H1 (cell line): ENCODE data around the gene IMPG2. TPM values are rescaled to one million over a fixed set of nuclear protein-coding genes. Genes with fewer than 3 reads are reported as not detected.

ENCODE experiments used
- CTCF ChIA-PET: fragments of 300-600 bp; sonication (Branson Sonifier 250); formaldehyde crosslinking; loops from one replicate; lab custom pipeline; 2021; ENCODE audit not compliant: partially characterized antibody; lab: Charles Lee
- POLR2A ChIA-PET: fragments of 300-600 bp; sonication (Branson Sonifier 250); formaldehyde crosslinking; loops from one replicate; lab custom pipeline; 2021; ENCODE audit warnings: inconsistent platforms; ENCODE audit not compliant: partially characterized antibody; lab: Charles Lee
- DNase-seq, 2 experiments: peaks; one replicate each; pipeline versions ENCODE4 v3.0.0 to v3.0.0-alpha.2; 2010 to 2022; ENCODE audit warnings: low spot score in 2 of 2, low read depth in 1 of 2, mixed read lengths in 1 of 2
- FAIRE-seq: peaks from 2 replicates; lab custom pipeline; 2011; peaks lifted over from hg19 to GRCh38; lab: Jason Lieb, UNC
- H2AFZ ChIP-seq: 2 replicates; pipeline ENCODE4 v1.8.1; 2012; ENCODE audit warnings: low read length, inconsistent platforms
- H2AK5ac ChIP-seq: 2 replicates; pipeline ENCODE4 v1.6.1; 2013; ENCODE audit warnings: low read depth, low read length
- H2BK120ac ChIP-seq: replicated peaks from 2 replicates; pipeline ENCODE3; 2013; ENCODE audit warnings: low read depth, low read length, inconsistent platforms
- H2BK12ac ChIP-seq: 2 replicates; pipeline ENCODE4 v1.6.1; 2013; ENCODE audit warnings: low read depth, low read length
- H2BK15ac ChIP-seq: 2 replicates; pipeline ENCODE4 v1.6.1; 2013; ENCODE audit warnings: low read length
- H2BK20ac ChIP-seq: 2 replicates; pipeline ENCODE4 v1.6.1; 2013; ENCODE audit warnings: low read length
- H2BK5ac ChIP-seq: 2 replicates; pipeline ENCODE4 v1.6.1; 2013; ENCODE audit warnings: low read depth, low read length
- H3K14ac ChIP-seq: 2 replicates; pipeline ENCODE4 v1.6.1; 2013; ENCODE audit warnings: inconsistent platforms; ENCODE audit not compliant: insufficient read length
- H3K18ac ChIP-seq: 2 replicates; pipeline ENCODE4 v1.6.1; 2013; ENCODE audit warnings: low read length; ENCODE audit errors: extremely low read depth
- H3K23ac ChIP-seq: 2 replicates; pipeline ENCODE4 v1.6.1; 2013; ENCODE audit warnings: inconsistent platforms; ENCODE audit not compliant: insufficient read length
- H3K23me2 ChIP-seq: 2 replicates; pipeline ENCODE4 v1.6.1; 2013; ENCODE audit warnings: low read depth, low read length
- H3K27ac ChIP-seq: 2 replicates; pipeline ENCODE4 v1.6.1; 2011; ENCODE audit warnings: low read depth, low read length, inconsistent platforms
- H3K27me3 ChIP-seq, 4 experiments: replicated peaks in 1 of 4; 1 replicate in 1 of 4; 2 replicates in 3 of 4; pipeline versions ENCODE4 v1.6.1 to v1.8.1; 2011 to 2013; ENCODE audit warnings: low read length in 3 of 4, mild to moderate bottlenecking in 3 of 4, inconsistent platforms in 2 of 4, mixed read lengths in 2 of 4, moderate library complexity in 1 of 4; ENCODE audit not compliant: control insufficient read depth in 3 of 4, insufficient read depth in 3 of 4; ENCODE audit errors: extremely low read depth in 1 of 4
- H3K36me3 ChIP-seq, 4 experiments: 2 replicates each; pipeline versions ENCODE4 v1.6.1 to v1.8.1; 2011 to 2013; ENCODE audit warnings: mild to moderate bottlenecking in 4 of 4, low read length in 3 of 4, moderate library complexity in 2 of 4, control low read depth in 1 of 4, inconsistent platforms in 1 of 4; ENCODE audit not compliant: insufficient read depth in 4 of 4, control insufficient read depth in 2 of 4
- H3K4ac ChIP-seq: replicated peaks from 2 replicates; pipeline ENCODE3; 2013; ENCODE audit warnings: low read length, low read depth, mixed read lengths, inconsistent platforms; ENCODE audit not compliant: insufficient read length
- H3K4me1 ChIP-seq, 4 experiments: replicated peaks in 1 of 4; 1 replicate in 1 of 4; 2 replicates in 3 of 4; pipeline versions ENCODE4 v1.6.1 to v1.8.1; 2011 to 2013; ENCODE audit warnings: low read length in 3 of 4, inconsistent platforms in 2 of 4, mixed read lengths in 1 of 4; ENCODE audit not compliant: insufficient read depth in 4 of 4, control insufficient read depth in 3 of 4
- H3K4me2 ChIP-seq, 2 experiments: 2 replicates each; pipeline versions ENCODE4 v1.6.1 to v1.8.1; 2011 to 2013; ENCODE audit warnings: low read depth in 2 of 2, low read length in 2 of 2, control low read depth in 1 of 2, inconsistent platforms in 1 of 2, mild to moderate bottlenecking in 1 of 2; ENCODE audit not compliant: insufficient read depth in 1 of 2
- H3K4me3 ChIP-seq, 4 experiments: fragments of 200-600, 300-600 bp in 1 of 4; sonication (generic), shearing (Covaris generic), sonication (Bioruptor Twin) in 1 of 4; 2 replicates each; pipeline versions ENCODE4 v1.5.1 to v1.8.1; 2011 to 2016; ENCODE audit warnings: low read length in 4 of 4, low read depth in 3 of 4, control low read depth in 2 of 4, inconsistent platforms in 2 of 4, mild to moderate bottlenecking in 2 of 4, mixed read lengths in 1 of 4, moderate library complexity in 1 of 4; ENCODE audit not compliant: insufficient read depth in 2 of 4; ENCODE audit errors: extremely low read depth in 1 of 4
- H3K56ac ChIP-seq: replicated peaks from 2 replicates; pipeline ENCODE3; 2013; ENCODE audit warnings: low read depth, mild to moderate bottlenecking, mixed read lengths, low read length, inconsistent platforms; ENCODE audit not compliant: insufficient read length
- H3K79me1 ChIP-seq: 2 replicates; pipeline ENCODE4 v1.6.1; 2013; ENCODE audit warnings: low read depth, low read length, control low read depth
- H3K79me2 ChIP-seq, 2 experiments: 2 replicates each; pipeline versions ENCODE4 v1.6.1 to v1.8.1; 2012 to 2013; ENCODE audit warnings: low read length in 2 of 2, mild to moderate bottlenecking in 2 of 2, inconsistent platforms in 1 of 2; ENCODE audit not compliant: insufficient read depth in 2 of 2, control insufficient read depth in 1 of 2
- H3K9ac ChIP-seq, 4 experiments: replicated peaks in 1 of 4; 1 replicate in 1 of 4; 2 replicates in 3 of 4; pipeline versions ENCODE4 v1.6.1 to v1.8.1; 2011 to 2013; ENCODE audit warnings: low read depth in 3 of 4, low read length in 3 of 4, control low read depth in 2 of 4, mild to moderate bottlenecking in 2 of 4, moderate library complexity in 2 of 4, inconsistent platforms in 1 of 4; ENCODE audit errors: extremely low read depth in 1 of 4
- H3K9me3 ChIP-seq, 2 experiments: 2 replicates each; pipeline versions ENCODE4 v1.6.1 to v1.8.1; 2012 to 2013; ENCODE audit warnings: mild to moderate bottlenecking in 2 of 2, moderate library complexity in 2 of 2, control low read depth in 1 of 2, inconsistent platforms in 1 of 2, low read depth in 1 of 2, low read length in 1 of 2, mixed read lengths in 1 of 2; ENCODE audit not compliant: insufficient read depth in 2 of 2
- H4K20me1 ChIP-seq, 2 experiments: replicated peaks in 1 of 2; 2 replicates each; pipeline versions ENCODE3 to v1.8.1; 2011 to 2013; ENCODE audit warnings: inconsistent platforms in 2 of 2, low read length in 2 of 2, mild to moderate bottlenecking in 1 of 2; ENCODE audit not compliant: insufficient read depth in 2 of 2, control insufficient read depth in 1 of 2
- H4K5ac ChIP-seq: 2 replicates; pipeline ENCODE4 v1.6.1; 2013; ENCODE audit warnings: low read length, low read depth, mixed read lengths, inconsistent platforms; ENCODE audit not compliant: insufficient read length
- H4K8ac ChIP-seq: 2 replicates; pipeline ENCODE4 v1.8.0; 2013; ENCODE audit warnings: mild to moderate bottlenecking, moderate library complexity, low read length, inconsistent platforms; ENCODE audit not compliant: insufficient read depth; ENCODE audit errors: extremely low read depth
- H4K91ac ChIP-seq: replicated peaks from 2 replicates; pipeline ENCODE3; 2013; ENCODE audit warnings: low read length, mixed read lengths, inconsistent platforms; ENCODE audit not compliant: insufficient read length
- CBX8 ChIP-seq: fragments of 300-800, 300-1000 bp; sonication (generic); IDR thresholded peaks from 2 replicates; pipeline ENCODE4 v1.7.1; 2016; ENCODE audit warnings: low read depth, low read length, borderline replicate concordance
- E2F6 ChIP-seq: IDR thresholded peaks from 2 replicates; pipeline ENCODE4 v1.6.1; 2012; ENCODE audit warnings: inconsistent platforms
- EZH2 ChIP-seq: fragments of 200-600 bp; sonication (generic); IDR thresholded peaks from 2 replicates; pipeline ENCODE4 v1.7.1; 2012; ENCODE audit warnings: low read depth, mild to moderate bottlenecking, moderate library complexity, low read length, inconsistent platforms; ENCODE audit not compliant: severe bottlenecking
- FOSL1 ChIP-seq: IDR thresholded peaks from 2 replicates; pipeline ENCODE4 v1.6.1; 2011; ENCODE audit warnings: mild to moderate bottlenecking, low read depth, low read length, moderate library complexity; ENCODE audit not compliant: insufficient read depth
- HDAC2 ChIP-seq, 2 experiments: fragments of 300-600 bp in 1 of 2; sonication (generic) in 1 of 2; IDR thresholded peaks; 2 replicates each; pipeline ENCODE4 v1.6.1; 2011 to 2012; ENCODE audit warnings: low read depth in 2 of 2, low read length in 2 of 2, mild to moderate bottlenecking in 2 of 2, moderate library complexity in 2 of 2, borderline replicate concordance in 1 of 2, inconsistent platforms in 1 of 2
- NRF1 ChIP-seq: IDR thresholded peaks from 2 replicates; pipeline ENCODE4 v1.6.1; 2011; ENCODE audit warnings: mild to moderate bottlenecking, low read depth, low read length, improper control_type of control experiment
- RAD21 ChIP-seq, 2 experiments: IDR thresholded peaks in 1 of 2; conservative IDR thresholded peaks in 1 of 2; 2 replicates each; pipeline ENCODE4 v1.6.1; 2011; ENCODE audit warnings: low read depth in 2 of 2, low read length in 2 of 2, improper control_type of control experiment in 1 of 2, inconsistent platforms in 1 of 2, mild to moderate bottlenecking in 1 of 2, moderate library complexity in 1 of 2
- SIN3A ChIP-seq, 2 experiments: IDR thresholded peaks in 1 of 2; conservative IDR thresholded peaks in 1 of 2; 2 replicates each; pipeline ENCODE4 v1.6.1; 2011 to 2012; ENCODE audit warnings: low read length in 2 of 2, improper control_type of control experiment in 1 of 2, low read depth in 1 of 2, mild to moderate bottlenecking in 1 of 2
- WGBS, 2 experiments: shearing (Covaris generic) in 1 of 2; methylation state at CpG; one replicate each; pipeline versions ENCODE4 v1.1.6 to v1.1.7; 2013 to 2015; ENCODE audit warnings: low lambda C conversion rate in 2 of 2, mixed read lengths in 2 of 2, inconsistent platforms in 1 of 2, low coverage in 1 of 2, missing lambda C conversion rate in 1 of 2; ENCODE audit not compliant: insufficient replicate concordance in 2 of 2, insufficient coverage in 1 of 2, insufficient read length in 1 of 2; ENCODE audit errors: extremely low coverage in 1 of 2, missing lambda C conversion rate in 1 of 2; 5-methylcytosine and 5-hydroxymethylcytosine counted together
- polyA plus RNA-seq, 7 experiments: library from polyadenylated mRNA; depleted of rRNA in 3 of 7; stranded (reverse) in 5 of 7; unstranded in 2 of 7; fragments of >200 nt in 5 of 7; fragments of 200-250 nt in 2 of 7; gene quantifications; 1 replicate in 5 of 7; 2 replicates in 1 of 7; 4 replicates in 1 of 7; pipeline versions ENCODE4 v1.2.1 to v1.2.3, GENCODE V29; 2011 to 2013; ENCODE audit warnings: missing spikeins in 2 of 7, mixed read lengths in 2 of 7
- total RNA-seq: library from RNA; stranded (reverse); fragmentation: NEBNext Ultra II Directional; extraction: Animal tissue kit (Norgen Biotek cat#: 25700); gene quantifications from 2 replicates; pipeline ENCODE4 v1.2.1, GENCODE V29; 2021

IMPG2 gene
- total and polyA plus RNA-seq, 2 of the 8 experiments (the other 6 are each of a cell fraction or from before 2014, with no cell fraction given): 0.03 to 0.06 TPM

- Histone ChIP-seq H3K9me3 (peaks cover 7 to 10% of the 10 kb centered on the region in 2 experiments), H4K8ac (no peak overlapping the region), H3K27me3 (no peaks in the 10 kb centered on the region), H2AK5ac (no peak overlapping the region), H3K4me3 (no peak overlapping the region), H3K9ac (no peak overlapping the region), H2AFZ (no peak overlapping the region), H4K20me1 (no peaks in the 10 kb centered on the region), H3K4me1 (no peaks in the 10 kb centered on the region), H3K79me1 (no peaks in the 10 kb centered on the region), H3K36me3 (no peaks in the 10 kb centered on the region), H3K18ac (no peak overlapping the region), H3K4me2 (no peak overlapping the region), H2BK20ac (no peak overlapping the region), H3K23me2 (no peaks in the 10 kb centered on the region), H3K27ac (no peak overlapping the region), H3K79me2 (no peaks in the 10 kb centered on the region), H3K4ac (no peak overlapping the region), H3K23ac (no peak overlapping the region), H2BK5ac (no peak overlapping the region), H3K56ac (no peak overlapping the region), H4K5ac (no peak overlapping the region), H2BK120ac (no peak overlapping the region), H2BK15ac (no peak overlapping the region), H4K91ac (no peak overlapping the region), H3K14ac (no peak overlapping the region), H2BK12ac (no peak overlapping the region)
- WGBS, 2 experiments: 92% methylated on average over 3 of the region's 3 CpGs; no CpG with 5 or more reads in 1 of the 2 experiments
- no peak for DNase-seq
- ChIA-PET CTCF (interaction anchor here (1.0 kb wide), 1 partner anchor 47 kb away, joined by 4 read pairs; no protein-coding TSS in a partner anchor), POLR2A (no interaction called here)
- no peak for FAIRE-seq
- no peak for TF ChIP-seq FOSL1
- no peak for TF ChIP-seq RAD21 (IDR thresholded peaks at IDR 0.05 in 1 of 2, conservative IDR thresholded peaks at IDR 0.05 in 1 of 2; ENCODE audit: low read depth in 2 of 2, low read length in 2 of 2)
- TF ChIP-seq EZH2: no peak
- TF ChIP-seq NRF1: no peak
- no peak for TF ChIP-seq SIN3A (conservative IDR thresholded peaks at IDR 0.05 in 1 of 2, IDR thresholded peaks at IDR 0.05 in 1 of 2; ENCODE audit: low read depth in 1 of 2, low read length in 2 of 2)
- no peak for TF ChIP-seq E2F6
- TF ChIP-seq HDAC2 (IDR thresholded peaks at IDR 0.05; ENCODE audit: borderline replicate concordance in 1 of 2, low read depth in 2 of 2, low read length in 2 of 2): no peak
- no peak for TF ChIP-seq CBX8
Measured at GRCh38 chr3:101216710-101217465, 103.5 kb downstream of the IMPG2 start.
